Mucosa of rectum (tissue), 2 donors: Measurements from ENCODE around the gene DHX30.

Source experiments
- H3K27ac ChIP-seq, 2 donors: one replicate each; pipeline ENCODE4 v1.7.0; 2013; ENCODE audit warnings: inconsistent platforms in 2 of 2, low read depth in 2 of 2, low read length in 2 of 2
- H3K27me3 ChIP-seq, 2 donors: one replicate each; pipeline ENCODE4 v1.7.0; 2013; ENCODE audit warnings: low read length in 2 of 2; ENCODE audit not compliant: control insufficient read depth in 2 of 2, insufficient read depth in 2 of 2
- H3K36me3 ChIP-seq, 2 donors: one replicate each; pipeline ENCODE4 v1.7.0; 2013; ENCODE audit warnings: low read length in 2 of 2; ENCODE audit not compliant: control insufficient read depth in 2 of 2, insufficient read depth in 2 of 2
- H3K4me1 ChIP-seq, 2 donors: one replicate each; pipeline ENCODE4 v1.7.0; 2013; ENCODE audit warnings: low read length in 2 of 2, mild to moderate bottlenecking in 1 of 2; ENCODE audit not compliant: control insufficient read depth in 2 of 2, insufficient read depth in 2 of 2
- H3K4me3 ChIP-seq, 2 donors: one replicate each; pipeline ENCODE4 v1.7.0; 2013; ENCODE audit warnings: low read length in 2 of 2
- H3K9ac ChIP-seq, 2 donors: one replicate each; pipeline ENCODE4 v1.7.0; 2013; ENCODE audit warnings: low read length in 2 of 2, low read depth in 1 of 2, mild to moderate bottlenecking in 1 of 2
- H3K9me3 ChIP-seq, 2 donors: one replicate each; pipeline ENCODE4 v1.7.0; 2013; ENCODE audit warnings: low read length in 2 of 2; ENCODE audit not compliant: control insufficient read depth in 2 of 2
- donor health status: healthy.
- donor health status: Normal muscosa, but diverticular disease.

DHX30 gene

DNA sequence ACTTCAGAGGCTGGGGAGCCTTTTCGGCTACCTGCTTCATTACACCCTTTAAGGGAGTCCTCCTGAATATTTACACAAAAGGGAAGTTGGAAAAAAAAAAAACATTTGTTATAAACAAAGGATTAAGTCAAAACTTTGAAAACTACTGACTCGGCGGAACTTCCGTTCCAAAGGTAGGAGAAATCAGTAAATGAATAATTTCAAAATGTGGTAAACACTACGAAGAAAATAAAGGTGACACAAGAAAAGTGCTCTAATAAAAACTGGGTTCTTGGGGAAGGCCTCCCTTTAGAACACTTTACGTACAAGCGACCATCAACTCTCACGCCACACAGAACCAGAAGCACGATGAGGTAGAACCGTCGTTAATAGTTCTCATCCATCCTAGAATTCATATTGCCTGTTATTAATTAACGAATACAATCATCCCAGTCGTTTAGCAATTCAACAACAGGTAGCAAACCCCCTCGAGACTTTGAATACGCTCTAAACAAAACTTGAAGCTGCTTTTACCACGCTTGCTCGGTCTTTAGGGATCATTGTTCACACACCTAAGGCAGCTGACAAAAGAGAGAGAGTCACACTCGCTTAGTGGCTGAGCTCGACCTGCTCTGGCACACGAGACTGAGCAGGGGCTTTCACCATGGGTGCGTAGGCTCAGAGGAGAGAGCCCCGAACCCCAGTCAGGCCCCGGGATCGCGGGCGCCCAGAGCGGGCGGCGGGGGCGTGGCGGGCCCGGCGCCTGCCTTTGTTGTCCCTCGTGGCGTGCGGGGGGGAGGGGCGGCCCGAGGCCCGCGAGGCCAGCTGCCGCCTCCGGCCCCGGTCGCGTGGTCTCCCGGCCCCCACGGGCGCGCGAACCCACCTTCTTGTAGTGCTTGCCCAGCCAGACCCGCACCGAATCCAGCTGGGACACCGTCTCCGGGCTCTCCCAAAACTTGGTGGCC, 21.9 kb upstream of the DHX30 start:
- Histone ChIP-seq H3K9me3 (no peaks in the 10 kb centered on the region), H3K4me1 (peaks cover 9 to 16% of the 10 kb centered on the region in 2 donors), H3K36me3 (no peaks in the 10 kb centered on the region)

DNA sequence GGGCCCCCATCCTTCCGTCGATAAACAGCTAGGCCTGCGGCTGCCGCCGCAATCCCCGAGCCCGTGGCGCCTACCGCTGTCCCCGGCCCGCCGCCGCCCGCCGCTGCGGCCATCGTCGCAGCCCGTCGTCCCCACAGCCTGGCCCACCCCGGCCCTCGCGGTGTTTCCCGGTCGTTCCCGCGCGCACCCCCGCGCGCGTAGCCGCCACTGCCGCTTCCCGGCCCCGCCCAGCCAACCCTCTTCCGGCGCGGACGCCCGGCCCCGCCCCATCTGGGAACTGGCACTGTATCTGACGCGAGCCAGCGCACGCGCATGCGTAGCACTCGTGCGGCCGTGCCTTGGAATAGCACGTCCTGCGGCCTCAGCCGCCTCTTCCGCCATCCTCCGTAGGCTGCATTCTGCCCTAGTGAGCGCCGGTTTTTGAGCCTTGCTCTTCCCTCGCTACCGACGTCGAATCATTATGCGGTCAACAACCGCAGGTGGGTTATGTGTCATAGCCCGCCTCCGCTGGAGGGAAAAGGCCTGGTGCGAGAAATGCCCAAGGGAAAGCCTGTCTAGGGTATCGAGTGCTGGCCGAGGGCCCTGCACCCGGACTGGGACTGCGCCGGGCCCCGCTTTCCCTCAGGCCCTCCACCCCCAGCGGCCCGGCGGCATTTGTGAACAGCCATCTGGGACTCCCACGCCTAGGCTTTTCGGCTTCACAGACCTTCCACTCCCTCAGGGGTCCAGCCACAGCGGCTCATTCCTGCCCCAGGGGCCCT, 21.1 kb upstream of the DHX30 start, which contains the start of gene SMARCC1:
SMARCC1 (minus strand) TSS at position 209 of the 761 bp plus-strand sequence; CDS start at position 113, 96 bp downstream.
- H3K36me3 ChIP-seq = no peaks in the 10 kb centered on the region
- peak within 1 kb of the TSS; percentile 76 to 88 for H3K4me3 ChIP-seq
- no peaks in the 10 kb centered on the region for H3K9me3 ChIP-seq
- peak within 1 kb of the TSS; percentile 97 to 98 for H3K27ac ChIP-seq
- peaks cover 9 to 16% of the 10 kb centered on the region in 2 donors for H3K4me1 ChIP-seq
- no peaks in the 10 kb centered on the region for H3K27me3 ChIP-seq
- peak within 1 kb of the TSS; percentile 97 for H3K9ac ChIP-seq

More for the DNA sequence above, 21.9 kb upstream of the DHX30 start:
- H3K27ac ChIP-seq = peak overlapping the region; percentile 97 to 98
- peak overlapping the region; percentile 76 to 88 for H3K4me3 ChIP-seq
- peak overlapping the region; percentile 86 to 97 for H3K9ac ChIP-seq
- H3K27me3 ChIP-seq = no peaks in the 10 kb centered on the region

DNA sequence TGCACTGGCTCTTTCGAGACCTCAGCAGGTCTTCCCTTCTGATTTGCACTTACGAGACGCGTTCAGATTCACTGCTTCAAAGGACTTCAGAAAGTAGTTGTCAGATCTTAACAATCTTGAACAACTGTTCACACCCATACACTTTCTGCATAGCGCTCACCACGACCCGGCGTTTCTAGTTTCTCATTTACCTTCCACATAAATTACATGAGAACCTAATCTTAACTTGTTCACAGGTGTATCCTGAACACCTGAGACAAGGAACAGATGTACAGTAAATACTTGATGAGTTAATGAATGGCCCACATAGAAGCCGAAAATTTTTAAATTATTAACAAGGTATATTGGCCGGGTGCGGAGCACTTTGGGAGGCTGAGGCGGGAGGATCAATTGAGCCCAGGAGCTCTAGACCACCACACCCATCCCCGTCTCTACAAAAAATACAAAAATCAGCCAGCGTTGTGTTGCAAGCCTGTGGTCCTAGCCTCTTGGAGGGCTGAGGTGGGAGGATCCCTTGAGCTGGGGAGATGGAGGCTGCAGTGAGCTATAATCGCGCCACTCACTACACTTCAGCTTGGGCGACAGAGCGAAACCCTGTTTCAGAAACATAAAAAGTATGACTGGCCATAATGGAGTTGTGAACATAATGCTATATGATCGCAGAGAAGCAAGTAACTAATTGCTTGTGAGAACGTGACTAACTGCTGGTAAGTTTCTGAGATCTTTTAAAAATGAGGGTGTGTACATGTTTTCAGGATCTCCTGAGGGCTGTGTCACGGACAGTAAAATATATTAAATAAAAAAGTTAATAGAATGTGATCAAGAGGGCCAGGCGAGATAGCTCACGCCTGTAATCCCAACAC, 20.3 kb upstream of the DHX30 start:
- Histone ChIP-seq H3K27me3 (no peaks in the 10 kb centered on the region), H3K36me3 (no peaks in the 10 kb centered on the region), H3K4me1 (peaks cover 9 to 16% of the 10 kb centered on the region in 2 donors), H3K27ac (peak overlapping the region; percentile 97 to 98), H3K4me3 (peak overlapping the region; percentile 76 to 88), H3K9ac (peak overlapping the region; percentile 97), H3K9me3 (no peaks in the 10 kb centered on the region)

DNA sequence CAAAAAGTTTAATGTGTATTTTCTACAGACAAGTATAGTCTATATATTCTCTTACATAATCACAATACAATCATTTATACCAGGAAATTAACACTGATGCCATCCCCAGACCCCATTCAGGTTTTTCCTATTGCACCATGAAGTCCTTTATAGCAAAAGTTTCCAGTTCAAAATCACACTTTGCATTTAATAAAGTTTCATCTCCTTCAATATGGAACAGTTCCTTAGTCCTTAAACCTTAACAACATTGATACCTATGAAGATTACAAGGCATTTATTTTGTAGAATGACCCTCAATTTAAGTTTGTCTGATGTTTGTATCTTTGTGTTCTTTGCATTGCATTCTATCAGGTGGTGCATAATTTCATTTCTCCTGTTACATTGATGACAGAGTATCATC, 19.3 kb upstream of the DHX30 start:
- no peaks in the 10 kb centered on the region for H3K27me3 ChIP-seq
- peaks cover 9 to 16% of the 10 kb centered on the region in 2 donors for H3K4me1 ChIP-seq
- no peak overlapping the region for H3K27ac ChIP-seq
- H3K9ac ChIP-seq = no peak overlapping the region
- no peaks in the 10 kb centered on the region for H3K9me3 ChIP-seq
- H3K4me3 ChIP-seq = no peak overlapping the region
- no peaks in the 10 kb centered on the region for H3K36me3 ChIP-seq

DNA sequence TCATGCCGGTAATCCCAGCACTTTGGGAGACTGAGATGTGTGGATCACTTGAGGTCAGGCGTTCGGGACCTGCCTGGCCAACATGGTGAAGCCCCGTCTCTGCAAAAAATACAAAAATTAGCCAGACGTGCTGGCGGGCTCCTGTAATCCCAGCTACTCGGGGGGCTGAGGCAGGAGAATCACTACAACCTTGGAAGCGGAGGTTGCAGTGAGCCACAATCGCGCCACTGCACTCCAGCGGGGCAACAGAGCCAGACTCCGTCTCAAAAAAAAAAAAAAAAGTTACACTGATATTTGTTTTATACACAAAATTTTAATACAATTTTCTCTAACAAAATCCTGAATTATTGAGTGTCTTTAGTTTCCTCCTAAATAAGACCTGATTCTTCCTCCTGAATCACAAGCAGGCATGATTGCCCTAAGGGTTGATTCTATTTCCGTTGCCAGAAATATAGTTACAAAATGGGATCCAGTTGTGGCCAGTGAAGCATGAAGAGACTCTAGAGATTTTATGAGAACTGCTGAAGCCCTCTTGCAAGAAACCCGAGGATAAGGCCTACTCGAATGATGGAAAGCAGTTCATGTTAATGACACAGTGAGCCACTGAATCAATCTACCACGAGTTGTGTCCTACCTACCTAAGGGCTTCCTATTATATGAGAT, 11.6 kb upstream of the DHX30 start:
- Histone ChIP-seq H3K4me3 (no peak overlapping the region), H3K4me1 (no peaks in the 10 kb centered on the region), H3K9me3 (no peaks in the 10 kb centered on the region), H3K27me3 (no peaks in the 10 kb centered on the region), H3K36me3 (no peaks in the 10 kb centered on the region), H3K9ac (no peak overlapping the region), H3K27ac (no peak overlapping the region)

DNA sequence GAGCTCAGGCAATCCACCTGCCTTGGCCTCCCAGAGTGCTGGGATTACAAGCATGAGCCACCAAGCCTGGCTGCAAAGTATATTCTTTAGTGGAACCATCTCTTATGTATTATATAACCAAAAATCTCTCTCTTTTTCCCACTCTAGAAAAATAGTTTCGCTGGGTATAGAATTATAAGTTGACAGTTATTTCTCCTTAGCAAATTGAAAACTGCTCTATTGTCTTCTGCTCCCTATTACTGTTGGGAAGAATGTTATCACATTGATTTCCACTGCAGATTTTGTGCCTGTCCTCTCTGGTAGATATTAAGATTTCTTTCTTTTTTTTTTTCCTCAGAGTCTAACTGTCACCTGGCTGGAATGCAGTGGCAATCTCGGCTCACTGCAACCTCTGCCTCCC, 10.2 kb upstream of the DHX30 start:
- no peaks in the 10 kb centered on the region for H3K4me1 ChIP-seq
- H3K4me3 ChIP-seq = no peak overlapping the region
- no peaks in the 10 kb centered on the region for H3K27me3 ChIP-seq
- H3K27ac ChIP-seq = no peak overlapping the region
- no peak overlapping the region for H3K9ac ChIP-seq
- H3K9me3 ChIP-seq = no peaks in the 10 kb centered on the region
- no peaks in the 10 kb centered on the region for H3K36me3 ChIP-seq

DNA sequence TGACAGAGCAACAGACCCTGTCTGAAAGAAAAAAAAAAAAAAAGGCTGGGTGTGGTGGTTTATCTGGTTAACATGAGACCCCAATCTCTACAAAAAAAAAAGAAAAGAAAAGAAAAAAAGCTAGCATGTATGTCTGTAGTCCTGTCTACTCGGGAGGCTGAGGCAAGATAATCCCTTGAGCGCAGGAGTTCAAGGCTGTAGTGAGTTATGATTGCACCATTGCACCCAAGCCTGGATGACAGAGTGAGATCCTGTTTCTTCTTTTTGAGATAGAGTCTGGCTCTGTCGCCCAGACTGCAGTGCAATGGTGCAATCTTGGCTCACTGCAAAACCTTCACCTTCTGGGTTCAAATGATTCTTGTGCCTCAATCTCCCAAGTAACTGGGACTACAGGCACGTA, 8.4 kb upstream of the DHX30 start:
- H3K9ac ChIP-seq = no peak overlapping the region
- no peaks in the 10 kb centered on the region for H3K36me3 ChIP-seq
- no peaks in the 10 kb centered on the region for H3K27me3 ChIP-seq
- no peak overlapping the region for H3K4me3 ChIP-seq
- H3K27ac ChIP-seq = no peak overlapping the region
- no peaks in the 10 kb centered on the region for H3K4me1 ChIP-seq
- no peaks in the 10 kb centered on the region for H3K9me3 ChIP-seq

DNA sequence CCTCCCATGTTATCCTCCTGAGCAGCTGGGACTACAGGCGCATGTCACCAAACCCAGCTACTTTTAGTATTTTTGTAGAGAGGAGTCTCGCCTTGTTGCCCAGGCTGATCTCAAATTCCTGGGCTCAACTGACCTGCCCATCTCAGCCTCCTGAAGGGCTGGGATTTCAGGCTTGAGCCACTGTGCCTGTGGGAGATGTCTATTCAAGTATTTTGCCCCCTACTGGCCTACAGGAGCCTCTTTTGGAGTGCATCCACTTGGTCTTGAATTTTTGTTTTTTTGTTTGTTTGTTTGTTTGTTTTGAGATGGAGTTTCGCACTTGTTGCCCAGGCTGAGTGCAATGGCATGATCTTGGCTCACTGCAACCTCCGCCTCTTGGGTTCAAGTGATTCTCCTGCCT, 3.2 kb upstream of the DHX30 start:
- Histone ChIP-seq H3K4me3 (no peak overlapping the region), H3K27me3 (no peaks in the 10 kb centered on the region), H3K36me3 (no peaks in the 10 kb centered on the region), H3K27ac (no peak overlapping the region), H3K4me1 (peaks cover 13 to 16% of the 10 kb centered on the region in 2 donors), H3K9ac (no peak overlapping the region), H3K9me3 (no peaks in the 10 kb centered on the region)

DNA sequence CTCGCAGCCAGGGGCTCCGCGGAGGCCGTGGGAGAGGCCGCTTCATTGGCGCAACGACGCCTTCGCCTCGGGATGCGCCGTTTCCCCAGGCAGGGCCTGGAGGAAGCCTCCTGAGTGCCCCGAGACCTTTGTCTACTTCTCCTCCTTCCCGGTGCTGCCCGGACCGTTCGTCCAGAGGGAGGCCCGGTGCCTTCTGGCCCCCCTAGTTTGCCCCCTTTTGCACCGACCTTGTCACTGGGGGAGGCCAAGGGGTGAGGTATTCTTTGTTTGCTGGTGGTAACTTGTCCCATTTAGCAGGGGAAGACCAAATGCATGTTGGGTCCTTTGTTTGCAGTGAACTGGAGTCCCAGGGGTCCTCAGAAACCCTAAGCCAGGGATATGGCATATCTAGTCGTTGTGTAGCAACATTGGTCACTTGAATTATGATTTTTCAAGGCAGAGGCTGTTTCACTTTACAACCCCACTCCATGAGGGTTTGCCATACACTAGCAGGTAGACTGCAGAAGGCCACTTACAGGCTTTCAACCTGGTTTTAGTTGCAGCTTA, 615 bp downstream of the DHX30 start:
- no peaks in the 10 kb centered on the region for H3K9me3 ChIP-seq
- H3K4me3 ChIP-seq = peak overlapping the region; percentile 81 to 83
- peak overlapping the region; percentile 81 to 84 for H3K9ac ChIP-seq
- H3K36me3 ChIP-seq = no peaks in the 10 kb centered on the region
- H3K27me3 ChIP-seq = no peaks in the 10 kb centered on the region
- H3K4me1 ChIP-seq = peaks cover 13 to 16% of the 10 kb centered on the region in 2 donors
- peak overlapping the region; percentile 90 to 95 for H3K27ac ChIP-seq
